Stimulated activated CD4-positive, alpha-beta T cell treated with anti-CD3 and anti-CD28 coated beads, TNF-alpha, amount 100 ng/mL, for 24 hours (primary cell): ENCODE results near the gene NOTCH4.
A peak's percentile ranks its signal among the peaks of the same experiment; 100 is the strongest.
"Not testable (repeated sequence)": the region's sequence is repeated elsewhere in the genome, so short reads cannot be mapped to it uniquely, and the experiment has no call there.

Experiments used
- DNase-seq, 3 experiments: peaks; one replicate each; pipeline ENCODE4 v3.0.0-alpha.2; 2020; ENCODE audit warnings: low read depth in 3 of 3

The NOTCH4 gene

GRCh38 chr6:32218167-32218566, 5.7 kb downstream of the NOTCH4 start:
- DNase-seq = no peak

DNA sequence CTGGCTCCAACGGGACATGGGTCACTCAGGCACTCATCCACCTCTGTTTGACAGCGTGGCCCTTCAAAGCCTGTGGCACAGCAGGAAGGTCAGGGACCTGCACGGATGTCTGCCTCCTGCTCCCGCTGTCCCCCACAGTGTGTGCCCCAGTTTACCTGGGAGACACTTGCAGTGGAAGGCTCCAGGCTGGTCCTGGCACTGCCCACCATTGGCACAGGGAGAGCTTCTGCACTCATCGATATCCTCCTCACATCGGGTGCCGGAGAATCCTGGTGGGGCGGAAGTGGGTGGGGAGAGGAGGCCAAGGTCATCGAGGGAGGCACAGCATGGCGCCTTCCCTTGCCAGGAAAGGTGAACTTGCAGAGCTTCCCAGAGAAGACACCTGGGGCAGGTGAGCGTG, 6.9 kb downstream of the NOTCH4 start:
- no peak for DNase-seq

GRCh38 chr6:32216285-32216684, 7.6 kb downstream of the NOTCH4 start:
- no peak for DNase-seq

DNA sequence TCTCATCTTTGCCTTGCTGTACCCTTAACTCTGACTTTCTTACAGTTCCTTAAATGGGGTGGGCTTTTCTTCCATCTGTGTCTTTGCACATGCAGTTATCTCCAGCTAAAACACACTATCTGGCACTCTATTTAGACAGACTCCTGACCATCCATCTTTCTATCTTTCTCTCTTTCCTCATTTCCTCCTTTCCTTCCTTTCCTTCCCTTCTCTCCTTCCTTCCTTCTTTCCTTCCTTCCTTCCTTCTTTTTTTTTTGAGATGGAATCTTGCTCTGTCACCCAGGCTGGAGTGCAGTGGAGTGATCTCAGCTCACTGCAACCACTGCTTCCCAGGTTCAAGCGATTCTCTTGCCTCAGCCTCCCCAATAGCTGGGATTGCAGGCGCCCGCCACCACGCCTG, 8.2 kb downstream of the NOTCH4 start:
- DNase-seq = no peak

DNA sequence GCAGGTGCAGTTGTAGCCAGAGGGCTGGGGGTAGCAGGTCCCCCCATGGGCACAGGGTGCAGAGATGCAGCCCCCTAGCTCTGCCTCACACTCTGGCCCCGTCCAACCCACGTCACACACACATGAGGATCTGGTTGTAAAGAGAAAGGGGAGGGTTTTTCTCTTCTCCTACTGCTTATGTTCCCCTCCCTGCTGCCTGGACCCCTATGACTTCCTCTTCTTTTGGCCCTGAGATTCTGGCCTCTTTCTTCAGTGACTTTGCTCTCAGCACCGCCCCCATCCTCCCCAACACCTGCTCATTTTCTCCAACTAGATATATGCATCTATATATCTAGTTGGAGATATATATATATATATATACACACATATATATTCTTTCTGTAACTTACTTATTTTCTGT, 9.7 kb downstream of the NOTCH4 start:
- DNase-seq = no peak

DNA sequence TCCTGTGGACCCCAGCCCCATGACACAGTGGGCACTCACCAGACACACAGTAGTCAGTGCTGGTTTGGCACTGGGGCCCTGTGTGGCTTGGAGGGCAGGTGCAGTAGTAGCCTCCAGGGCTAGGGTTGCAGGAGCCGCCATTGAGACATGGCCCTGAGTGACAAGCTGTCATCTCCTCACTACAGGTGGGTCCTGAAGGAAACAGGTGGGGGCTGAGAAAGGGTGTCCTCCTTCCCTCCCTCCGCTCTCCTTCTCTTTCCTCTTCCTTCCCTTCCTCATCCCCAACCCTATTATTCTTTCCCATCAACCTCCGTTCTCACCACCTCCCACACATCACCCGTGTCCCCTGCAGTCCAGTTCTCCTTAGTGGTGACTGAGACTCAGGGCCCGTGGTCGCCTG, 10.2 kb downstream of the NOTCH4 start:
- DNase-seq = no peak

GRCh38 chr6:32212076-32212760, 11.6 kb downstream of the NOTCH4 start:
- DNase-seq = no peak

- not testable (repeated sequence) for DNase-seq
Measured at GRCh38 chr6:32211432-32211831, 12.4 kb downstream of the NOTCH4 start.

DNA sequence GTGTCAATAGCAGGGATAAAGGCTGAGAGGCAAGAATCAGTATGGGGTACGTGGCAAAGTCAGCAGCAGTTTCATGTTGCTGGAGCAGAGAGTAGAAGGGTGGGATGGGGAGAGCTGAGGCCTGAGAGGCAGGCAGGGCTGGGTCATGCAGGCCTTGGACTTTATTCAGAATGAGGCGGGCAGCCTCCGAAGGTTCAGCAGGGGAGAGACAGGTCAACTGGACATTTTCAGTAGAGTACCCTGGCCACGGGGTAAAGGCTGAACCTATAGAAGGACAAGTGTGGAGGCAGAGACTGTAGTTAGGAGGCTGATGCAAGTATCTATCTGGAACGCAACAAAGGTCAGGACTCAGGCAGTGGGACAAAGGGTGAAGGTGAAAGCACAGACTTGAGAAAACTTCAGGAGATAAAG, 13.7 kb downstream of the NOTCH4 start:
- no peak for DNase-seq

DNA sequence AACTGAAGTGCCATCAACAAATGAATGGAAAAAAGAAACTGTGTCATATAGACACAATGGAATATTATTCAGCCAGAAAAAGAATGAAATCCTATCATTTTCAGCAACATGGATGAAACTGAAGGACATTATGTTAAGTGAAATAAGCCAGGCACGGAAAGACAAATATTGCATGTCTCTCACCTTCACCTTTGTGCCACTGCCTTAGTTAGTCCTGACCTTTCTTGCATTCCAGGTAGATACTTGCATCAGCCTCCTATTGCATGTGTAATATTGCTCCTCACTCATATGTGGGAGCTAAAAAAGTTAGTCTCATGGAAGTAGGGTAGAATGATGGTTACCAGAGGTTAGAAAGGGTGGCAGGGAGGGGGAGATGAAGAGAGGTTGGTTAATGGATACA, 14.9 kb downstream of the NOTCH4 start:
- no peak for DNase-seq

- DNase-seq = no peak
Measured at GRCh38 chr6:32204268-32204715, 19.6 kb downstream of the NOTCH4 start.

DNA sequence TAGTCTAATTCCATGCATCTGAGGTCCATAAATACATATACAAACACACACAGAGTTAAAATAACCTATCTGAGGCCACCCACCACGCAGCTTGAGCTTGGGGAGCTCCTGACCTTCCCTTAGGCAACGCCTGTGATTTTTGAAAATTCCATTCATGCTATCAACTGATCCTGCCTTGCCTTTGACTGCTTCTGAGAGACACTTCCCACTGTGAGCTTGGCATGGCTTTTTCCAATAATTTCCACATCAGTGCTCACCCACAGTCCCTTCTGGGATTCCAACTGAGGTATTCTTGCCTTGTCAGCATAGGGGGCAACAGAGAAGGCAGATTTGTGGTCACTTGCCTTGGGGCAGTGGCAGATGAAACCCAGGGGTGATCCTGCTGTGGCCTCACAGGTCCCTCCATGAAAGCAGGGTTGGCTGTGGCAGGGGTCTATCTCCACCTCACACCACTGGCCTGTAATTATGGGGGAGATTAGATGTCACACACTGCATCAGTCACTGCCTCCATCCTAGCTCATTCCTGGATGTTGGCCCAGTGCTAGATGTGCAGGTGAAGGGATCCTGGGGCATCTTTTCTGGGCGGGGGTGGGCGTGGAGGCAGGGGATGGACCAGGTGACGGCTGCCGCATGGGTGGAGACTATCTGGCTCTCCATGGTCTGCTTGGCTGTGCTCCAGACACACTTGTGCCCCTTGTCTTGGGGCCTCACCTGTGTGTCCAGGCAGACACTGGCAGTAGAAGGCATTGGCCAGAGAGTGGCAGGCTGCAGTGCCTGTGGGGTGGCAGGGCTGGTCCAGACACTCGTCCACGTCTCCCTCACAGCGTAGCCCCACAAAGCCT, 20.2 kb downstream of the NOTCH4 start:
- DNase-seq = no peak

GRCh38 chr6:32202186-32202585, 21.7 kb downstream of the NOTCH4 start:
- no peak for DNase-seq

DNA sequence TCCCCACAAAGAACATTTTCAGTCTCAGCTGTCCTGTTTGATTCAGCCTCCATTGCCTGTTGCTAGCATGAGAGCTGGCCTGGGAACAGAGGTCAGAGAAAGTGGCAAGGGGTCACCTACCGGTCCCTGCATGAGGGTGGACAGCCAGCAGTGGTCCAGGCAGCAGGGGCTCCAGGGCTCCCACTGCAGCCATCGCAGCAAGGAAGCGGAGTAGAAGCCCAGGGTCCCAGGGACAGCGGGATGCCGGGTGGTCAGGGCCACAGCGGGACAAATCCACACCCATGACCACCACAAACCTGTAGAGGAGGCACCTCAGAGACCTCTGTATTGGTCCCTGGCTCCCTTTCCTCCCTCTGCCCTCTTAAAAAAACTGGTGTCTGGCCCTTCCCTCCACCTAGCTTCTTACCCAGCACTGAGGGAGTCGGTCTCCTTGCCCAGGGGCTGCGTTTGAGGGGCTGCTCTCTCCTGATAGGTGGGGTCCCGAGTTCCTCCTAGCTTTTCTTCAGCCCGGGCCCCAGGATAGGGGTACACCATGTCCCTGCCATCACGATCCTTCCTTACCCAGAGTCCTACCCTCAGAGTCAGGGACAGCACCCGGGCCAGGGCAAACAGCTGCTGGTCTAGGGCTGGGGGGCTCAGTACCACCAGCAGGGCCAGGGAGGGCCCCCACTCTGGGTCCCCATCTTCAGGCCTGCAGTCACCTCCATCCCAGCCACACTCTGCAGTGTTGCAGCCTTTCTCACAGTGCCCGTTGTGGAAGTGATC, 23.0 kb downstream of the NOTCH4 start:
- DNase-seq = no peak

- DNase-seq = no peak
Measured at GRCh38 chr6:32198866-32199265, 25.0 kb downstream of the NOTCH4 start.

DNA sequence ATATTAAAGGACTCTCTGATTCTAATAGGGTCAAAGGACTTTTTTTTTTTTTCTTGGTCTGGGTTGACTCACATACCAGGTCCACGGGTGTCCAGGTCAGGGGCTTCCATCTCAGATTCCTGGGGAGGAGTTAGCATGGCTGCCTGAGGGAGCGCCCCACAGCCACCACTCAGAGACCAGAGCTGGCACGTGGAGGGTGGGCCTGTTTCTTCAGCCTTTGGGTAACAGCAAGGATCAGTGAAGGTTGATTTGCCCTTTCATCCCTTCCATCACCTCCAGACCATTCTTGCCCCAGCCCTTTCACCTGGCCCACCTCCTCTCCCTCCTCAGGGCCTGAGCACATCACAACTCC, 25.5 kb downstream of the NOTCH4 start:
- DNase-seq = no peak

DNA sequence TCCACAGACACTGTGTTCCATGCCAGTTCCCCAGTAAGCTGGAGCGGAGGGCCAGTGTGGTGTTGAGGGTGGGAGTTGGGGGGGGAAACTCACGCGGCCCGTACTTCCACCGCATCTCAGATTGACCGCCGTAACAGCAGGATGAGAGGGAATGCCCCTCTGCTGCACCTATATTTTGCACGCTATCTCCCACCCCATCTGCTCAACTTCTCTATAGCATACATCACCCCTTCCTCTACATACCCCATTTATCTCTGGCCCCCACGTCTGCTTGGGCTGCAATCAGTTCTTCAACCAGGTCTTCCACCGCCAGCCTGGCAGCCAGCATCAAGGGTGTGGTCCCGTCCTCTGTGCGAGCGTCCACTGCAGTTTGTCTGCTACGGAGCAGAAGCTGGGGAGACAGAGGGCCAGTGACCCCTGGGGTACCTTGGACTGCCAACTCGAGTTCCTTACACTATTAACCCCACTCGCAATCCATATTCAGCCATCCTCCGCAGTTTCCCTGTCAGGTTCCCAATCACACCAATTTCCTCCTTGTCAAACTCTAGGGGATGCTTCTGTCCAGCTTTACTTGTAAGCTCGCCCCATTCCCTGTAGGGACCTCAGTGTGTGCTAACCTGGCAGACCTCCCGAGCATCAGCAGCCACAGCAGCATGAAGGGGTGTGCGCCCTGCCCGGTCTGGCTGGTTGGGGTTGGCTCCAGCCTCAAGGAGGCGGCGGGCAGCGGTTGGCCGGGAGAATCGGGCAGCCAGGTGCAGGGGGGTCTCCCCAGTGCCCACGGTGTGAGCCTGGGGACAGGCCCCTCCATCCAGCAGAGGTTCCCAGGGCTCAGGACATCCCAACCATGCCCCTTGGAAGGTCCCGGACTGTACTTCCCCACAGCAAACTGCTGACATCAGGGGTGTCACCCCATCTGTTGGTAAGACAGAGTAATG, 26.9 kb downstream of the NOTCH4 start:
- DNase-seq = no peak

- DNase-seq = peak in 2 of 3 experiments; percentile 36 to 70
Measured at GRCh38 chr6:32195902-32196681, 27.8 kb downstream of the NOTCH4 start.

- DNase-seq = peak; percentile 100
Measured at GRCh38 chr6:32195652-32195901, 28.3 kb downstream of the NOTCH4 start.

- DNase-seq = no peak
Measured at GRCh38 chr6:32194825-32195651, 28.8 kb downstream of the NOTCH4 start.
